Astrocyte of the cerebellum (primary cell): Measurements from ENCODE around the gene EFNB2.

Experiments used
- DNase-seq: peaks from one replicate; pipeline ENCODE4 v3.0.0-alpha.2; 2011; ENCODE audit warnings: low read depth
- H3K4me3 ChIP-seq: 2 replicates; pipeline ENCODE4 v1.5.1; 2011; ENCODE audit warnings: mild to moderate bottlenecking, low read depth, low read length, moderate library complexity
- CTCF ChIP-seq: IDR thresholded peaks from 2 replicates; pipeline ENCODE4 v1.5.1; 2012; ENCODE audit warnings: low read length, low read depth, moderate library complexity, mild to moderate bottlenecking; ENCODE audit errors: missing control alignments
- in situ Hi-C: cut with HindIII; loops from 2 replicates; pipeline ENCODE4 v1.10.0; 2017; ENCODE audit warnings: low sequenced_read_pairs

Gene EFNB2

GRCh38 chr13:106445996-106446395, 89.5 kb downstream of the EFNB2 start:
- no peak overlapping the region for H3K4me3 ChIP-seq
- peak; percentile 18 for DNase-seq
- in situ Hi-C loops, result no loop called here
- TF ChIP-seq CTCF, result no peak

GRCh38 chr13:106443607-106444322, 91.7 kb downstream of the EFNB2 start:
- in situ Hi-C loops, result no loop called here

GRCh38 chr13:106440866-106441265, 94.6 kb downstream of the EFNB2 start:
- no peak overlapping the region for H3K4me3 ChIP-seq
- TF ChIP-seq CTCF, result no peak
- in situ Hi-C loops, result no loop called here
- no peak for DNase-seq

More at GRCh38 chr13:106443607-106444322, 91.7 kb downstream of the EFNB2 start:
- no peak overlapping the region for H3K4me3 ChIP-seq
- TF ChIP-seq CTCF, result no peak
- DNase-seq, result no peak
